Cardiac septum (tissue), 1 donor: ENCODE data around the gene WRAP73. TPM values are rescaled to one million over a fixed set of nuclear protein-coding genes. Genes with fewer than 3 reads are reported as not detected.

ENCODE experiments used
- DNase-seq: peaks from one replicate; pipeline ENCODE4 v3.0.0-alpha.2; 2020; ENCODE audit warnings: low spot score
- intact Hi-C: fragments of 100-400 bp; cut with DNase I; formaldehyde crosslinking; loops from one replicate; pipeline ENCODE4 v1.14.0; 2022
- total RNA-seq: library from RNA; stranded (reverse); fragmentation: NEBNext Ultra II Directional; extraction: Animal tissue kit (Norgen Biotek cat#: 25700); gene quantifications from one replicate; pipeline ENCODE4 v1.2.1, GENCODE V29; 2021
- donor health status: DM: no; HTN: no; CAD: no.

Gene WRAP73
- total RNA-seq, 1 donor from 2014 or later = 14.3 TPM

- intact Hi-C loops = no loop called here
- DNase-seq = no peak
Measured at GRCh38 chr1:3683197-3683596, 33.3 kb upstream of the WRAP73 start.

DNA sequence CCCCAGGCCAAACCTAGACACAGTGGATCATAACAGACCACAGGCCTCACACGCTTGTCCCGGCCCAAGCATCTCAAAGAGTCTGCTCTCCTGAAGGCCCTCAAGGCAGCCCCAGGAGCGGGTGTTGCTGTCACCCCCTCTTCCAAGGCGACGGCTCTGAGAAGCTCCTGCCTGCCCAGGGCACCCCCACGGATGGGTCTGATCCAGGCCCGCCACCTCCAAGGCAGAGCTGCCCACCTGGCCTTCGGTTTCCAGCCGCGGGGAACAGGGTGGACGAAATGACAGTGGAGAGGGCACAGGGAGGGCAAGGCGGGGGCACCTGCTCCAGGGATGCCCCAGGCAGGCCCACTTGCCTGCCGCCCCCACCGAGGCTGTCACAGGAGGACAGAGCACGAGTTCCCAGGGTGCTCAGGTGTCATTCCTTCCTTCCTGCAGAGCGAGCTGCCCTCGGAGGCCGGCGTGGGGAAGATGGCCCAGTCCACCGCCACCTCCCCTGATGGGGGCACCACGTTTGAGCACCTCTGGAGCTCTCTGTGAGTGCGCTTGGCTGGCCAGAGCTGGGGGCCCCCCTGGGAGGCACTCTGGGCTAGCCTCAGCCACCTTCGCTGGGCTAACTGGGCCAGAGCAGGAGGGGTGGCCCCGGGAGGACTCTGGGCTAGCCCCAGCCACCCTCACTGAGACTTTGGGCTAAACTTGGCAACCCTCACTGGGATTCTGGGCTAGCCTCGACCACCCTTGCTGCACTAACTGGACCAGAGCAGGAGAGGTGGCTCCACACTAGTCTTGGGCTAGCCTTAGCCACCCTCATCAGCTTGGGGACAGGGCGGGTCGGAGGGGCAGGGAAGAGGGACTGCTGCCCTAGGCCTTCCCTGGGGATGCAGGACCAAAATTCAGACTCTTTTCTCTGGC is 32.2 kb upstream of the WRAP73 start:
- intact Hi-C loops = no loop called here
- no peak for DNase-seq

DNA sequence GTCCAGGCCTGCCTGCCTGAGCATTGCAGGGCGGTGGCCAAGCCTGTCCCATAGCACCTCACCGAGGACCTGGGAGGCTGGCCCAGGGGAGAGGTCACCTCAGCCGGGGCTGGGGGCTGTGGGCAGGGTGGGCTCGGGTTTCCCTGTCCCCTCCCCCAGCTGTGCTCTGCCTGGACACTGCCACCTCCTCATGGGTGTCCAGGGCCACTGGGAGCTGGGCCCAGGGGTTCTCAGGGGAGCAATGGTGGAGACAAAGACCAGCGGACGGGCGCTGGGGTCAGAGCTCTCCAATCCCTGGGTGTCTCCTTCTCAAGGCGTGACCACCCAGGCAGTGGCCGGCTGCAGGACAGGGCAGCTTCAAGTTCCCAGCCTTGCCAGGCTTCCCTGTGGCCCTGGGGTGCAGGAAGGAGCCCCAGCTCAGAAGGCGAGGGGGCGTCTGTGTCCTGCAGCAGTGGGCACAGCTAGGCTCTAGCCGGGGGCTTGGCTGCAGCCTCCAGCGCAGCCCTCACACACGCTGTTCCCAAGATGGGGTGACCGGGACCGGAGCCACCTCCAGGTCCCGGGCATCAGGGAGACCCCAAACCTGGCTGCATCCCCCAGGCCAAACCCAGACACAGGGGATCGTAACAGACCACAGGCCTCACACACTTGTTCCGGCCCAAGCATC is 31.5 kb upstream of the WRAP73 start:
- no peak for DNase-seq
- intact Hi-C loops = no loop called here

DNA sequence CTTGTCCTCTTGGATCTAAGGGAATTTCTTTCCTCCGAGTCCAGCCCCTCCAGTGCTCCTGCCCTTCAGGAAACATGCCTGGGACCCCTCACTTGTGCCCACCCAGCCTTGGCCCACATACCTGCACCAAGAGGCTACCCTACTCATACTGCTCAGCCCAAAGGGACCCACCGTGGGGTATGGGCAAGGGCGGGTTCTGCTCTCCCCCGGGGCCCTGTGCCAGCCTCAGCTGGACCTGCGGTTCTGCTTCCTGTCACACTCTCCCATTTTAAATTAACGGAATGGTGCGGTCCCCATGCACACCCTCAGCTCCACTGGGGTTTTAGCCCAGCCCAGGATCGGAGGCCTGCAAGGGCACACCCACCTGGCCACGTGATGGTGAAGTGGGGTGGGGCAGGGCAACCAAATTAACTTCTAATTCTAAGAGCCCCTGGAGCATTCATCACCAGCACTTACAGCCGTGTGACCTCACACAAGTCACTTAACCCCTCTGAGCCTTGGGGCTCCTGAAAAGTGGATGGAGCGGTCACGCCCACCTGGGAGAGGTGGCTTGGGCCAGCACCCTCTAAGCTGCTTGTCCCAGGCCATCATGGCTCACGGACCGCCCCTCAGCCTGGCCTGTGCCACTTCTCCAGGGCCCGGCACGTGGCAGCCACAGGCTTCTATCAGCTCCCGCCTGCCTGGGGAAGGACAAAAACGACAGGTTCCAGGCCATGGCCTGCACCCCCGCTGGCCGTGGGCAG is 30.8 kb upstream of the WRAP73 start:
- DNase-seq = no peak
- intact Hi-C loops = no loop called here

DNA sequence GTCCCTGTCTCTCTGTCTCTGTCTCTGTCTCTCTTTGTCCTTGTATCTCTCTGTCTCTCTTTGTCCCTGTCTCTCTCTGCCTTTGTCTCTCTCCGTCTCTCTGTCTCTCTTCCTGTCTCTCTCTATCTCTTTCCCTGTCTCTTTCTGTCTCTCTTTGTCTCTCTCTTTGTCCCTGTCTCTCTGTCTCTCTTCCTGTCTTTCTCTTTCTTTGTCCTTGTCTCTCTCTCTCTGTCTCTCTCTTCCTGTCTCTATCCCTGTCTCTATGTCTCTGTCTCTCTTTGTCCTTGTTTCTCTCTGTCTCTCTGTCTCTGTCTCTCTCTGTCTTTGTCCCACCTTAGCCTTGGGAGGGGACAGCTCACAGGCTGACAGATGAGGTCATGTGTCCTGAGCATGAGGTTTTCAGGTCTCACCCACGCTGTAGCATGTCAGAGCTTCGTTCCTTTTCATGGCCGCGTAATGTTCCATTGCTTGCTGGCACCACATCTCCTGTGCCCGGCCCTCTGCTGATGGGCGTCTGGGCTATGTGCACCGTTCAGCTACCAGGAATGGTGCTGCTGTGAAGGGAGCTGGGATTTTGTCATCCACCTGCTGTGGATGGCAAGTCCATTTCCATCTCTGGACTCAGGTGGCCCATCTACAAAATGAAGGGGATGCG is 30.0 kb upstream of the WRAP73 start:
- DNase-seq = no peak
- intact Hi-C loops = no loop called here

DNA sequence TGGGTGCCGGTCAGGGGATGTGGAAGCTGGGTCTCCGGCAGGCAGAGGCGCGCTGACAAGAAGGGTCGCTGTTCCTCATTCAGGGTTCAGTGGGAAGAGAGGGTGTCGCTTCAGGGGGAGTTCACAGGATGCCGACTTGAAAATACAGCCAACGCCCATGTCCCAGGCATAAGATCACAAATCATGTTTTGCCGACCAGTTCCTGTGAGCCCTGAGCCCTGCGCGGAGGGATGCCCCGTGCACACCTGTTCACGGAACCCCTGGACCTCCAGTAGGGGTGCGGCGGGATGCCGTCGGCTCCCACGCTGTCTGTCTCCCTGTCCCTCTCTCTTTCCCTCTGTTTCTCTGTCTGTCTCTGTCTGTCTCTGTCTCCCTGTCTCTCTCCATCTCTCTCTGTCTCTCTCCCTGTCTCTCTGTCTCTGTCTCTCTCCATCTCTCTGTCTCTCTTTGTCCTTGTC is 29.2 kb upstream of the WRAP73 start:
- no peak for DNase-seq
- intact Hi-C loops = no loop called here

DNA sequence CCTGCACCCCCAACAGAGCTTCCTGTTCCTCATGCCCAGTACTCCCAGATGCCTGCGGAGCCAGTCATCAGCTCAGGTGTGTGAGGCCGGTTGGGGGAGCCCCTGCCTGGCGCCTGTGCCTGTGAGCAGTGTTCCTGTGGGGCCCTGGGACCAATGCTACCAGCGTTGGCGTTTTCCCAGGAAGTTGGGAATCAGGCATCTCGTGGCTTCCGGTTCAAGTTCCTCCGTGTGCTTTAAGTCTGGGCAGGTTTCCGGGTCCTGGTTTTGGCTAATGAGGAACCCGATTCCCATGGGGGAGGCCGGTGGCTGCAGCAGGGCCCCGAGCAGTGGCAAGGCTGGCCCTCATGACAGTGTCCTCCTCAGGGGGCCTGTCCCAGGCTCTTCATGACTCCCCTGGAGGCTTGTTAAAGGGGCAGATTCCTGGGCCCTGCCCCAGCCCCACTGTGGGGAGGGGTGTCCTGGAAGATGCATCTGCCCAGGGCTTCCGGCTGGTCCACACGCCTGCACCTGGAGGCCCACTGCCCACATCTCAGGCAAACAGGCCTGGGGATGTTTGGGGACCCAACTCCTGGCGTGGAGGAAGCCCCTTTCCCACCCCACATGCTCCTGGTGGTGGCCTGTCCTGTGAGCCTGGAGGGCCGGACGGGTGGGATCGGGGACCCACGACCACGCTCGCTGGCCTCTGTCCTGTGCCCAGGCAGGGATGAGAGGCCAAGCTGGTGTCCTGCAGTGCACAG is 28.6 kb upstream of the WRAP73 start:
- no peak for DNase-seq
- intact Hi-C loops = no loop called here

DNA sequence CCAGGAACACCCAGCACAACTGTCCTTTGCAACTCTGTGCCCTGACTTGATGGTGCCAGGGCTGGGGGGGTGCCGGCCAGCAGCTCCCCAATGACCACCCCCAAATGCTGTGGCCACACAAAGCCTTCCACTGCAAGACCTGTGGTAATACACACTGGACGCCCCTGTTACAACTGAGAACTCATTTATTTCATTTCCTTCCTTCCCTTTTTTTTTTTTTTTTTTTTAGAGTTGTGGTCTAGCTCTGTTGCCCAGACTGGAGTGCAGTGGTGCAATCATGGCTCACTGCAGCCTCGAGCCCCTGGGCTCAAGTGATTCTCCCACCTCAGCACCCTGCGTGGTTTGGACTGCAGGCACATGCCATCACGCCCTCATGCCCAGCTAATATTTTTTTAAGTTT is 27.6 kb upstream of the WRAP73 start:
- intact Hi-C loops = no loop called here
- no peak for DNase-seq

DNA sequence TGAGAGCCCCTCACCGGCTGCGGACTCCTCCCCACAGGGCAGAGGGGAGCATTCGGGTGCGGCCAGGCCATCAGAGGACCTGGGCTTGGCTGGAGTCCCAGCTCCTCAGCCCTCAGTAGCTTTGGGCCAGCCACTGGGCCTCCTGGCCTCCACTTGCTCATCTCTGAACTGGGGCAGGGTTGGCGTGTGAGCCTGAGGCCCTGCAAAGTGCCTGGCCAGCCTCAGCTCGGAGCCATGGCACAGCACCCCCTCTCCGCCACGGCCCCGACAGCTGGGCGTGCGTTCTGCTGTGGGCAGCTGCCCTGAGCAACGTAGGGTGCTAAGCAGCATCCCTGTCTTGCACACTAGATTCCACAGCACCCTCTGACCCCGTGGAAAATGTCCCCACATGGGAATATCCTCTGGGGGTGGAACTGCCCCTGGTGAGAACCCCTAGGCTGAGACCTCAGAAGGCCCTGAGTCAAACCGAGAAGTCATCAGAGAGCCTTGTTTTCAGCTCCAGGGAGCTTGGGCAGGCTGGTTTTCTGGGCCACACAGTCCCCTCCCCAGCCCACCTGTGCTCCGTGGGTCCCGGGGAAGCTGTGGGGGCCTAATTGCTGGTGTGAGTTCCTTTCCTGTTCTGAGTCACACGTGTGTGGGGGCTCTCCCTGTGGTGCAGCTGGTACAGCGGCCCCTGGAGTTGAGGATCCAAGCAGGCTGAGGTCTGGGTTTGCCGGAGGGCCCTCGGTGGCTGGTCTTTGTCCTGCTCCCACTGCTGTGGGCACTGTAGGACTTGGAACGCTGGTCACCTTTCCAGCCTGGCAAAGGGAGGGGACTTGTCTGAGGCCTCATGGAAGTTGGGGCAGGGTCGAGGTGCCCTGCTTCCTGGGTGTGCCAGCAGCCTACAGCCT is 26.9 kb upstream of the WRAP73 start:
- intact Hi-C loops = no loop called here
- DNase-seq = no peak

GRCh38 chr1:3675436-3675835 is 25.5 kb upstream of the WRAP73 start:
- DNase-seq = no peak
- intact Hi-C loops = no loop called here

DNA sequence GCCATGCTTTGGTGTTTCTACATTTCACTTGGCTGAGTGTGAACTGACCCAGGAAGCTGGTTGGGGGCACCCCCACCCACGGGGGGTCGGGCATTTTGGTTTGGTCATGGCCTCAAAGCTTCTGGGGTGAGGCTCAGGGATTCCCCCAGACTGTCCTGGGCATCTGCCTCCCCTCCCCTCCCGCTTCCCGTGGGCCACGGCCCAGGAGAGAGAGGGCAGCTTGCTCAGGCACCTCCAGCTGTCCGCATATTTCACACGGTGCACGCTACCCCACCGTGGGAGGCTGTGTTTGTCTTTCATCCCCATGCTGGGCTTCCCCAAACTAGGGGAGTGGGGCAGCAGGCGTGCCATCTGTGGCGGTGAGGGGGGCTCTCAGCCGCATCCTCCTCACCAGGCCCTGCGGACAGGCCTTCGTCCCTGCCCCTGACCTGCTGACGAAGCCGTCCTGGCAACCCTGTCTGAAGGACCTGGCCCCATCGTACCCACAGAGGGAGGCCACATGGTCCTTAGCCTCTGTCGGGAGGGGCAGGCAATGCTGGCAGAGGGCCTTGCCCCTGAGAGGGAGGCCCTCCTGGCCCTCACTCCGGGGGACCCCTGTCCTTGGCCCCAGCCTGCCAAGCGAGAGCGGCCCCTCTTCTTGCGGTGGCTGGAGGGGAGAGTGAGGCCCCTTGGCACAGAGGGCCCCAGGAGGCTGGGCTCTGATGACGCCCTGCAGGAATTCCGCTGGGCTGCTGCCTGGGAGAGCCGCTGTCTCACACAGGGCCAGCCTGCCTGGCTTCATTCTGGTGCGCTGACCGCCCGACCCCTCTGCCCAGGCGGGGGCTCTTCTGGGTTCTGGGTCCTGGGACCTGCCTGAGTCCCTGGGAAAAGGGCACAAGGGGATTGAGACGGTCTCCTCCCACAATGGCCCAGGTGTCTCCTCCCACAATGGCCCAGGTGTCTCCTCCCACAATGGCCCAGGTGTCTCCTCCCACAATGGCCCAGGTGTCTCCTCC is 24.5 kb upstream of the WRAP73 start:
- intact Hi-C loops = no loop called here
- DNase-seq = no peak

DNA sequence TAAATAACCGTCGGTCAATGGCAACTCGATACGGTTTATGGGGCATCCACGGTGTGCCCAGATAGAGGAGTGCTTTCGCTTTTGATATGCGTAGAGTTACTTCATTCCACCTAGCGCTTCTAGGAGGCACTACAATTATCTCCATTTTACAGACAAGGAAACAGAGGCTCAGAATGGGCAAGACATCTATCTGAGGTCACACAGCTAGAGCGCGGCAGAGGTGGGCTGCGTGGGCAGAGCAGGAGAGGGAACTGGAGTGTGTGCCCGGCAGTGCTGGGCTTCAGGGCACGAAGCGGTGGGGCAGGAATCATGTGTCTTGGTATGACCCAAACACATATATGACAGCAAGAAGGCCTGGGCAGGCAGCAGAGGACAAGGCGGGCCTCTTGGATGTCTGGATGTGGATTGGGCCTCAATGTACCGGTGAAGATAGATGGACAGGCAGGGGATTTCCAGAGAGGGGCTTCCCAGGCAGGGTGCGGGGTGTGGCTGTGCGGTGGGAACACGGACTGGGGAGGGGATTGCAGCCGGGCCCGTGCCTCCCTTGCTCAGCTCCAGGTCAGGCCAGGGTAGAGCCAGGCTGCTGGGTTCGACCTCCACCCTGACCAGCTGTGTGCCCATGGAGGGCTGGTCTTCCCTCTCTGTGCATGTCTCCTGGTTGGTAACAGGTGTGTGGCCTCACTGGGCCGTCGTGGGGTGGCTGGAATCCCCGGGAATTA is 23.6 kb upstream of the WRAP73 start:
- intact Hi-C loops = no loop called here
- DNase-seq = no peak

GRCh38 chr1:3672971-3673361 is 23.1 kb upstream of the WRAP73 start:
- DNase-seq = no peak
- intact Hi-C loops = no loop called here

DNA sequence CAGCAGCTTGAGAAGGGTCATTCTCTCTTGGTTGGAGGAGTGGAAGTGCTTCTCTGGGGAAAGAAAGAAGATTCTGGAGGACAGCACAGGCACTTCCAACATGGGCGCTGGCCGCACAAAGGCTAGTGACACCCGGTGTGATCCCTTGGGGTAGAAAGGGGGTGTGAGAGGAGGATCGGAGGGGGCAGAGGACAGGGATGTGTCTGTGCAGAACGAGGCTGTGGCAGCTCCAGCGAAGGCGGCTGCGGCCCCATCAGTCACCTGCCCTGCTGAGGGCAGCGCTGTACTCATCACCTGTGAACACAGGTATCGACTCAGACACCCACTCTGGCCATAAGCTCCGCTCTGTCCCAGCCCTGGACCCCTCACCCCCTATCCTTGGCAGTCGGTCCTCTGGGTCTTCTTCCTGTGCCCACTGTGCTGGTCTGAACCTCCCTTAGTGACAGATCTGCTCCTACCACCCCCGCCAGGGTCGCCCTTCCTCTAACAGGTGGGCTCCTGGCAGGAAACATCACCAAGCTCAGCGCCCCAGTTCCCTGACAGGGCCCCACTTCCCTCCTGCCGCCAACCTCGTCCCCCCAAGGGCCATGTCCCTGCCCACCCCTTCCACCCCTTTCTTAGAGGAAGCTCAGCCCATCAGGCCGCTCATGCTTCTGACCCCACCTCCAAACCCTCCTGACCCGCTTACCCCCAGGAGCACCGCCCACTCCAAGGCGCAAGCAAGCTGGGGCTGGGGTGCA is 22.5 kb upstream of the WRAP73 start:
- peak; percentile 41 for DNase-seq
- intact Hi-C loops = no loop called here

GRCh38 chr1:3671371-3672180 is 21.7 kb upstream of the WRAP73 start:
- DNase-seq = peak; percentile 57
- intact Hi-C loops = no loop called here
